Astrocyte of the spinal cord (primary cell): Measurements from ENCODE around the gene FAM135A.
A peak's percentile ranks its signal among the peaks of the same experiment; 100 is the strongest.

Experiments
- DNase-seq: peaks from one replicate; pipeline ENCODE4 v3.0.0; 2011; ENCODE audit warnings: low read depth, low spot score
- H3K4me3 ChIP-seq: 2 replicates; pipeline ENCODE4 v1.5.1; 2011; ENCODE audit warnings: low read depth, mild to moderate bottlenecking, low read length, moderate library complexity
- CTCF ChIP-seq: IDR thresholded peaks from 2 replicates; pipeline ENCODE4 v1.5.1; 2012; ENCODE audit warnings: low read depth, mild to moderate bottlenecking, low read length, inconsistent platforms
- in situ Hi-C: cut with HindIII; loops from 2 replicates; pipeline ENCODE4 v1.10.0; 2017; ENCODE audit warnings: low sequenced_read_pairs

Gene FAM135A

GRCh38 chr6:70510600-70510999, 97.3 kb downstream of the FAM135A start:
- TF ChIP-seq CTCF, result no peak
- no peak overlapping the region for H3K4me3 ChIP-seq
- in situ Hi-C loops, result no loop called here
- DNase-seq, result no peak

- in situ Hi-C loops, result no loop called here
Observed at GRCh38 chr6:70518723-70519122, 105.4 kb downstream of the FAM135A start.

GRCh38 chr6:70520575-70520974, 107.3 kb downstream of the FAM135A start:
- peak; percentile 7 for DNase-seq
- peak; percentile 28 for TF ChIP-seq CTCF
- no peak overlapping the region for H3K4me3 ChIP-seq
- in situ Hi-C loops, result no loop called here

More at GRCh38 chr6:70518723-70519122, 105.4 kb downstream of the FAM135A start:
- DNase-seq, result no peak
- no peak for TF ChIP-seq CTCF
- H3K4me3 ChIP-seq, result no peak overlapping the region

GRCh38 chr6:70524721-70525286, 111.5 kb downstream of the FAM135A start:
- no peak for TF ChIP-seq CTCF
- no peak for DNase-seq
- in situ Hi-C loops, result no loop called here
- no peak overlapping the region for H3K4me3 ChIP-seq

GRCh38 chr6:70527071-70527737, 113.9 kb downstream of the FAM135A start:
- TF ChIP-seq CTCF, result no peak
- in situ Hi-C loops, result no loop called here
- H3K4me3 ChIP-seq, result no peak overlapping the region
- peak; percentile 22 for DNase-seq

- no peak for TF ChIP-seq CTCF
- DNase-seq, result no peak
- in situ Hi-C loops, result no loop called here
- H3K4me3 ChIP-seq, result no peak overlapping the region
Observed at GRCh38 chr6:70530023-70530422, 116.7 kb downstream of the FAM135A start.
